WTC11 (cell line): ENCODE results near the gene PC. TPM values are rescaled to one million over a fixed set of nuclear protein-coding genes. Genes with fewer than 3 reads are reported as not detected.
"Not testable (repeated sequence)": the region's sequence is repeated elsewhere in the genome, so short reads cannot be mapped to it uniquely, and the experiment has no call there.

Experiments used
- ATAC-seq: fragments of 200-7000 bp; cut with Tn5 transposase; 2 replicates; pipeline ENCODE4 v1.10.0; 2021; ENCODE audit warnings: mild to moderate bottlenecking, moderate library complexity
- CTCF ChIA-PET: fragments of 300-600 bp; sonication (Branson Sonifier 250); formaldehyde crosslinking; loops from one replicate; lab custom pipeline; 2021; ENCODE audit warnings: antibody characterized with exemption; lab: Charles Lee
- POLR2A ChIA-PET: fragments of 350-600 bp; sonication (Branson Sonifier 250); formaldehyde crosslinking; loops from one replicate; lab custom pipeline; 2021; ENCODE audit warnings: antibody characterized with exemption; lab: Charles Lee
- DNase-seq: peaks from one replicate; pipeline ENCODE4 v3.0.0; 2021; ENCODE audit warnings: low spot score
- H3K27ac Mint-ChIP-seq: 2 replicates; pipeline ENCODE4 v1.8.0; 2021; ENCODE audit warnings: mixed read lengths
- H3K27me3 Mint-ChIP-seq: 2 replicates; pipeline ENCODE4 v1.8.0; 2021; ENCODE audit warnings: low read depth, mild to moderate bottlenecking, moderate library complexity, mixed read lengths
- H3K36me3 Mint-ChIP-seq: 2 replicates; pipeline ENCODE4 v1.8.0; 2021; ENCODE audit warnings: mixed read lengths
- H3K4me1 Mint-ChIP-seq: 2 replicates; pipeline ENCODE4 v1.8.0; 2022; ENCODE audit warnings: mixed read lengths
- H3K4me3 Mint-ChIP-seq: 2 replicates; pipeline ENCODE4 v1.8.0; 2021; ENCODE audit warnings: mild to moderate bottlenecking, moderate library complexity, mixed read lengths
- H3K9me3 Mint-ChIP-seq: 2 replicates; pipeline ENCODE4 v1.8.0; 2021; ENCODE audit warnings: mixed read lengths
- ATF1 ChIP-seq: sonication (generic); formaldehyde crosslinking; IDR thresholded peaks from 2 replicates; pipeline ENCODE4 v1.8.1; 2023; ENCODE audit warnings: mild to moderate bottlenecking, moderate library complexity, missing genetic modification reagents
- CREM ChIP-seq: sonication (generic); formaldehyde crosslinking; IDR thresholded peaks from 2 replicates; pipeline ENCODE4 v1.8.1; 2022; ENCODE audit warnings: mild to moderate bottlenecking, missing genetic modification reagents, moderate library complexity
- FOXP1 ChIP-seq: sonication (generic); formaldehyde crosslinking; IDR thresholded peaks from 2 replicates; pipeline ENCODE4 v1.8.0; 2022; ENCODE audit warnings: missing genetic modification reagents, mild to moderate bottlenecking, moderate library complexity, borderline replicate concordance
- GTF2I ChIP-seq: fragments of 250-450 bp; sonication (Bioruptor Pico); conservative IDR thresholded peaks from 2 replicates; pipeline ENCODE4 v1.4.0; 2021; ENCODE audit warnings: mild to moderate bottlenecking
- MYBL2 ChIP-seq: sonication (generic); formaldehyde crosslinking; IDR thresholded peaks from 2 replicates; pipeline ENCODE4 v1.8.1; 2023; ENCODE audit warnings: mild to moderate bottlenecking, moderate library complexity, missing genetic modification reagents
- NFATC4 ChIP-seq: fragments of 250-450 bp; sonication (Bioruptor Pico); IDR thresholded peaks from 2 replicates; pipeline ENCODE4 v1.9.0; 2021; ENCODE audit warnings: mild to moderate bottlenecking
- NFE2L1 ChIP-seq: sonication (generic); formaldehyde crosslinking; IDR thresholded peaks from 2 replicates; pipeline ENCODE4 v1.8.1; 2023; ENCODE audit warnings: missing genetic modification reagents
- SMAD3 ChIP-seq: sonication (generic); formaldehyde crosslinking; IDR thresholded peaks from 2 replicates; pipeline ENCODE4 v1.8.0; 2022; ENCODE audit warnings: missing genetic modification reagents, mild to moderate bottlenecking, borderline replicate concordance
- SMAD4 ChIP-seq: sonication (generic); formaldehyde crosslinking; IDR thresholded peaks from 2 replicates; pipeline ENCODE4 v1.8.0; 2022; ENCODE audit warnings: mild to moderate bottlenecking, missing genetic modification reagents
- SOX15 ChIP-seq: fragments of 250-450 bp; sonication (Bioruptor Pico); IDR thresholded peaks from 2 replicates; pipeline ENCODE4 v1.9.0; 2021; ENCODE audit warnings: mild to moderate bottlenecking
- ZBTB21 ChIP-seq: sonication (generic); formaldehyde crosslinking; IDR thresholded peaks from 2 replicates; pipeline ENCODE4 v1.8.1; 2023; ENCODE audit warnings: mild to moderate bottlenecking, missing genetic modification reagents, borderline replicate concordance
- ZNF423 ChIP-seq: fragments of 250-450 bp; sonication (Bioruptor Pico); IDR thresholded peaks from 2 replicates; pipeline ENCODE4 v2.1.2; 2022; ENCODE audit warnings: mild to moderate bottlenecking, moderate library complexity
- total RNA-seq: library from RNA; stranded (reverse); gene quantifications from 3 replicates; pipeline ENCODE4 v1.2.3, GENCODE V29; 2021
- TF ChIP-seq, protein P1 (sequence below): sonication (generic); formaldehyde crosslinking; IDR thresholded peaks from 2 replicates; pipeline ENCODE4 v1.8.1; 2023; ENCODE audit warnings: mild to moderate bottlenecking, missing genetic modification reagents, moderate library complexity
- TF ChIP-seq, protein P2 (sequence below): sonication (generic); formaldehyde crosslinking; IDR thresholded peaks from 2 replicates; pipeline ENCODE4 v1.8.1; 2023; ENCODE audit warnings: mild to moderate bottlenecking, missing genetic modification reagents, moderate library complexity
- TF ChIP-seq, protein P3 (sequence below): sonication (generic); formaldehyde crosslinking; IDR thresholded peaks from 2 replicates; pipeline ENCODE4 v1.8.0; 2023; ENCODE audit warnings: mild to moderate bottlenecking, missing genetic modification reagents
- TF ChIP-seq, protein P4 (sequence below): sonication (generic); formaldehyde crosslinking; conservative IDR thresholded peaks from 2 replicates; pipeline ENCODE4 v1.8.1; 2022; ENCODE audit warnings: mild to moderate bottlenecking, missing genetic modification reagents
- TF ChIP-seq, protein P5 (sequence below): sonication (generic); formaldehyde crosslinking; IDR thresholded peaks from 2 replicates; pipeline ENCODE4 v1.8.1; 2023; ENCODE audit warnings: mild to moderate bottlenecking, missing genetic modification reagents
- TF ChIP-seq, protein P6 (sequence below): sonication (generic); formaldehyde crosslinking; IDR thresholded peaks from 2 replicates; pipeline ENCODE4 v1.8.0; 2022; ENCODE audit warnings: mild to moderate bottlenecking, missing genetic modification reagents
- TF ChIP-seq, protein P7 (sequence below): sonication (generic); formaldehyde crosslinking; IDR thresholded peaks from 2 replicates; pipeline ENCODE4 v1.8.0; 2022; ENCODE audit warnings: missing genetic modification reagents

PC gene
- total RNA-seq, 1 experiment from 2014 or later: 27.2 TPM

DNA sequence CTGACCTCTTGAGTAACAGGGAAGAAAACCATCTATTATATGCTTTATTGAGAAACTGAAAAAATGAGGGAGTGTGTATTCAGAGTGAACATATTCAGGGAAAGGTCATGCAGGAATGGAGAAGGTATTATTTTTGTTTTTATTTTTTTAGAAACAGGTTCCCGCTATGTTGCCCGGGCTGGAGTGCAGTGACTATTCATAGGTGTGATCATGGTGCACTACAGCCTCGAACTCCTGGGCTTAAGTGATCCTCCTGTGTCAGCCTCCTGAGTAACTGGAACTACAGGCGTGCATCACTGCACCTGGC lies 123.7 kb downstream of the PC start (continued):
- TF ChIP-seq SMAD3 (CRISPR knock-in tag): no peak

DNA sequence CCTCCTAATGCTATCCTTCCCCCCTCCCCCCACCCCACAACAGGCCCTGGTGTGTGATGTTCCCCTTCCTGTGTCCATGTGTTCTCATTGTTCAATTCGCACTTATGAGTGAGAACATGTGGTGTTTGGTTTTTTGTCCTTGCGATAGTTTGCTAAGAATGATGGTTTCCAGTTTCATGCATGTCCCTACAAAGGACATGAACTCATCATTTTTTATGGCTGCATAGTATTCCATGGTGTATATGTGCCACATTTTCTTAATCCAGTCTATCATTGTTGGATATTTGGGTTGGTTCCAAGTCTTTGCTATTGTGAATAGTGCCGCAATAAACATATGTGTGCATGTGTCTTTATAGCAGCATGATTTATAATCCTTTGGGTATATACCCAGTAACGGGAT lies 133.6 kb downstream of the PC start:
- H3K4me1 Mint-ChIP-seq, H3K27me3 Mint-ChIP-seq, ATAC-seq, DNase-seq, H3K27ac Mint-ChIP-seq, H3K36me3 Mint-ChIP-seq, H3K9me3 Mint-ChIP-seq, H3K4me3 Mint-ChIP-seq: not testable (repeated sequence)
- ChIA-PET CTCF (interaction anchor here (2.1 kb wide), 1 partner anchor 10 kb away, joined by 5 read pairs; no protein-coding TSS in a partner anchor), POLR2A (interaction anchor here (0.6 kb wide), 1 partner anchor 111 kb away, joined by 4 read pairs; no protein-coding TSS in a partner anchor)

DNA sequence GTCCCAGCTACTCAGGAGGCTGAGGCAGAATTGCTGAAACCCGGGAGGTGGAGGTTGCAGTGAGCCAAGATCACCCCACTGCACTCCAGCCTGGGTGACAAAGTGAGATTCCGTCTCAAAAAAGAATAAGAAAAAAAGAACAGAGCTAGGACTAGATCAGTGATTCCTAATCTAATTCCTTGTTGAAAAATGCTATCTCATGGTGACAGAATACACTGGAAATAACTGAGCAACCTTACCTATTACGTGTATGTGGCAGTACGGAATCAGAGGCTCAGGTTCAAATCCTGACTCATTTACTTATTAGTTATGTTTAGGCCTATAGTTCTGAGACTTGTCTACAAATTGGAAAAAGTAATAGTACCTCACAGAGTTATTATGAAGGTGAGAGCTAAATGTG lies 134.5 kb downstream of the PC start:
- ChIA-PET CTCF (no interaction called here), POLR2A (no interaction called here)
- no peak overlapping the region for H3K27ac Mint-ChIP-seq
- no peak overlapping the region for H3K4me3 Mint-ChIP-seq
- DNase-seq: no peak
- TF ChIP-seq, protein P1, sequence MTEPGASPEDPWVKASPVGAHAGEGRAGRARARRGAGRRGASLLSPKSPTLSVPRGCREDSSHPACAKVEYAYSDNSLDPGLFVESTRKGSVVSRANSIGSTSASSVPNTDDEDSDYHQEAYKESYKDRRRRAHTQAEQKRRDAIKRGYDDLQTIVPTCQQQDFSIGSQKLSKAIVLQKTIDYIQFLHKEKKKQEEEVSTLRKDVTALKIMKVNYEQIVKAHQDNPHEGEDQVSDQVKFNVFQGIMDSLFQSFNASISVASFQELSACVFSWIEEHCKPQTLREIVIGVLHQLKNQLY: no peak
- TF ChIP-seq, protein P2, sequence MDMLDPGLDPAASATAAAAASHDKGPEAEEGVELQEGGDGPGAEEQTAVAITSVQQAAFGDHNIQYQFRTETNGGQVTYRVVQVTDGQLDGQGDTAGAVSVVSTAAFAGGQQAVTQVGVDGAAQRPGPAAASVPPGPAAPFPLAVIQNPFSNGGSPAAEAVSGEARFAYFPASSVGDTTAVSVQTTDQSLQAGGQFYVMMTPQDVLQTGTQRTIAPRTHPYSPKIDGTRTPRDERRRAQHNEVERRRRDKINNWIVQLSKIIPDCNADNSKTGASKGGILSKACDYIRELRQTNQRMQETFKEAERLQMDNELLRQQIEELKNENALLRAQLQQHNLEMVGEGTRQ: no peak
- TF ChIP-seq SMAD4 (CRISPR knock-in tag) (no peak), ZNF423 (no peak), GTF2I (CRISPR knock-in tag) (no peak), SOX15 (no peak), NFATC4 (CRISPR knock-in tag) (no peak), CREM (CRISPR knock-in tag) (no peak), ATF1 (CRISPR knock-in tag) (no peak), NFE2L1 (no peak), ZBTB21 (CRISPR knock-in tag) (no peak), MYBL2 (CRISPR knock-in tag) (no peak), FOXP1 (no peak)
- TF ChIP-seq, protein P3, sequence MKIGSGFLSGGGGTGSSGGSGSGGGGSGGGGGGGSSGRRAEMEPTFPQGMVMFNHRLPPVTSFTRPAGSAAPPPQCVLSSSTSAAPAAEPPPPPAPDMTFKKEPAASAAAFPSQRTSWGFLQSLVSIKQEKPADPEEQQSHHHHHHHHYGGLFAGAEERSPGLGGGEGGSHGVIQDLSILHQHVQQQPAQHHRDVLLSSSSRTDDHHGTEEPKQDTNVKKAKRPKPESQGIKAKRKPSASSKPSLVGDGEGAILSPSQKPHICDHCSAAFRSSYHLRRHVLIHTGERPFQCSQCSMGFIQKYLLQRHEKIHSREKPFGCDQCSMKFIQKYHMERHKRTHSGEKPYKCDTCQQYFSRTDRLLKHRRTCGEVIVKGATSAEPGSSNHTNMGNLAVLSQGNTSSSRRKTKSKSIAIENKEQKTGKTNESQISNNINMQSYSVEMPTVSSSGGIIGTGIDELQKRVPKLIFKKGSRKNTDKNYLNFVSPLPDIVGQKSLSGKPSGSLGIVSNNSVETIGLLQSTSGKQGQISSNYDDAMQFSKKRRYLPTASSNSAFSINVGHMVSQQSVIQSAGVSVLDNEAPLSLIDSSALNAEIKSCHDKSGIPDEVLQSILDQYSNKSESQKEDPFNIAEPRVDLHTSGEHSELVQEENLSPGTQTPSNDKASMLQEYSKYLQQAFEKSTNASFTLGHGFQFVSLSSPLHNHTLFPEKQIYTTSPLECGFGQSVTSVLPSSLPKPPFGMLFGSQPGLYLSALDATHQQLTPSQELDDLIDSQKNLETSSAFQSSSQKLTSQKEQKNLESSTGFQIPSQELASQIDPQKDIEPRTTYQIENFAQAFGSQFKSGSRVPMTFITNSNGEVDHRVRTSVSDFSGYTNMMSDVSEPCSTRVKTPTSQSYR (CRISPR knock-in tag): no peak
- TF ChIP-seq, protein P4, sequence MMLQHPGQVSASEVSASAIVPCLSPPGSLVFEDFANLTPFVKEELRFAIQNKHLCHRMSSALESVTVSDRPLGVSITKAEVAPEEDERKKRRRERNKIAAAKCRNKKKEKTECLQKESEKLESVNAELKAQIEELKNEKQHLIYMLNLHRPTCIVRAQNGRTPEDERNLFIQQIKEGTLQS (CRISPR knock-in tag): no peak
- TF ChIP-seq, protein P5, sequence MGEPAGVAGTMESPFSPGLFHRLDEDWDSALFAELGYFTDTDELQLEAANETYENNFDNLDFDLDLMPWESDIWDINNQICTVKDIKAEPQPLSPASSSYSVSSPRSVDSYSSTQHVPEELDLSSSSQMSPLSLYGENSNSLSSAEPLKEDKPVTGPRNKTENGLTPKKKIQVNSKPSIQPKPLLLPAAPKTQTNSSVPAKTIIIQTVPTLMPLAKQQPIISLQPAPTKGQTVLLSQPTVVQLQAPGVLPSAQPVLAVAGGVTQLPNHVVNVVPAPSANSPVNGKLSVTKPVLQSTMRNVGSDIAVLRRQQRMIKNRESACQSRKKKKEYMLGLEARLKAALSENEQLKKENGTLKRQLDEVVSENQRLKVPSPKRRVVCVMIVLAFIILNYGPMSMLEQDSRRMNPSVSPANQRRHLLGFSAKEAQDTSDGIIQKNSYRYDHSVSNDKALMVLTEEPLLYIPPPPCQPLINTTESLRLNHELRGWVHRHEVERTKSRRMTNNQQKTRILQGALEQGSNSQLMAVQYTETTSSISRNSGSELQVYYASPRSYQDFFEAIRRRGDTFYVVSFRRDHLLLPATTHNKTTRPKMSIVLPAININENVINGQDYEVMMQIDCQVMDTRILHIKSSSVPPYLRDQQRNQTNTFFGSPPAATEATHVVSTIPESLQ (CRISPR knock-in tag): no peak
- TF ChIP-seq, protein P6, sequence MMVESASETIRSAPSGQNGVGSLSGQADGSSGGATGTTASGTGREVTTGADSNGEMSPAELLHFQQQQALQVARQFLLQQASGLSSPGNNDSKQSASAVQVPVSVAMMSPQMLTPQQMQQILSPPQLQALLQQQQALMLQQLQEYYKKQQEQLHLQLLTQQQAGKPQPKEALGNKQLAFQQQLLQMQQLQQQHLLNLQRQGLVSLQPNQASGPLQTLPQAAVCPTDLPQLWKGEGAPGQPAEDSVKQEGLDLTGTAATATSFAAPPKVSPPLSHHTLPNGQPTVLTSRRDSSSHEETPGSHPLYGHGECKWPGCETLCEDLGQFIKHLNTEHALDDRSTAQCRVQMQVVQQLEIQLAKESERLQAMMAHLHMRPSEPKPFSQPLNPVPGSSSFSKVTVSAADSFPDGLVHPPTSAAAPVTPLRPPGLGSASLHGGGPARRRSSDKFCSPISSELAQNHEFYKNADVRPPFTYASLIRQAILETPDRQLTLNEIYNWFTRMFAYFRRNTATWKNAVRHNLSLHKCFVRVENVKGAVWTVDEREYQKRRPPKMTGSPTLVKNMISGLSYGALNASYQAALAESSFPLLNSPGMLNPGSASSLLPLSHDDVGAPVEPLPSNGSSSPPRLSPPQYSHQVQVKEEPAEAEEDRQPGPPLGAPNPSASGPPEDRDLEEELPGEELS (CRISPR knock-in tag): no peak
- TF ChIP-seq, protein P7, sequence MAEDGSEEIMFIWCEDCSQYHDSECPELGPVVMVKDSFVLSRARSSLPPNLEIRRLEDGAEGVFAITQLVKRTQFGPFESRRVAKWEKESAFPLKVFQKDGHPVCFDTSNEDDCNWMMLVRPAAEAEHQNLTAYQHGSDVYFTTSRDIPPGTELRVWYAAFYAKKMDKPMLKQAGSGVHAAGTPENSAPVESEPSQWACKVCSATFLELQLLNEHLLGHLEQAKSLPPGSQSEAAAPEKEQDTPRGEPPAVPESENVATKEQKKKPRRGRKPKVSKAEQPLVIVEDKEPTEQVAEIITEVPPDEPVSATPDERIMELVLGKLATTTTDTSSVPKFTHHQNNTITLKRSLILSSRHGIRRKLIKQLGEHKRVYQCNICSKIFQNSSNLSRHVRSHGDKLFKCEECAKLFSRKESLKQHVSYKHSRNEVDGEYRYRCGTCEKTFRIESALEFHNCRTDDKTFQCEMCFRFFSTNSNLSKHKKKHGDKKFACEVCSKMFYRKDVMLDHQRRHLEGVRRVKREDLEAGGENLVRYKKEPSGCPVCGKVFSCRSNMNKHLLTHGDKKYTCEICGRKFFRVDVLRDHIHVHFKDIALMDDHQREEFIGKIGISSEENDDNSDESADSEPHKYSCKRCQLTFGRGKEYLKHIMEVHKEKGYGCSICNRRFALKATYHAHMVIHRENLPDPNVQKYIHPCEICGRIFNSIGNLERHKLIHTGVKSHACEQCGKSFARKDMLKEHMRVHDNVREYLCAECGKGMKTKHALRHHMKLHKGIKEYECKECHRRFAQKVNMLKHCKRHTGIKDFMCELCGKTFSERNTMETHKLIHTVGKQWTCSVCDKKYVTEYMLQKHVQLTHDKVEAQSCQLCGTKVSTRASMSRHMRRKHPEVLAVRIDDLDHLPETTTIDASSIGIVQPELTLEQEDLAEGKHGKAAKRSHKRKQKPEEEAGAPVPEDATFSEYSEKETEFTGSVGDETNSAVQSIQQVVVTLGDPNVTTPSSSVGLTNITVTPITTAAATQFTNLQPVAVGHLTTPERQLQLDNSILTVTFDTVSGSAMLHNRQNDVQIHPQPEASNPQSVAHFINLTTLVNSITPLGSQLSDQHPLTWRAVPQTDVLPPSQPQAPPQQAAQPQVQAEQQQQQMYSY: no peak
- H3K27me3 Mint-ChIP-seq: no peaks in the 10 kb centered on the region
- H3K9me3 Mint-ChIP-seq: no peaks in the 10 kb centered on the region
- H3K36me3 Mint-ChIP-seq: no peaks in the 10 kb centered on the region
- ATAC-seq: no peak
- no peaks in the 10 kb centered on the region for H3K4me1 Mint-ChIP-seq
